AG04449 (cell line): ENCODE measurements around the gene CD300C.

Source experiments
- CTCF ChIA-PET: fragments of 350-600 bp; formaldehyde crosslinking; extraction: SDS; loops from one replicate; lab custom pipeline; 2021; ENCODE audit warnings: antibody characterized with exemption; lab: Yijun Ruan, JAX
- POLR2A ChIA-PET: fragments of 400-600, 350-600 bp; formaldehyde crosslinking; extraction: SDS; loops from one replicate; lab custom pipeline; 2020; ENCODE audit warnings: antibody characterized with exemption, inconsistent platforms; lab: Yijun Ruan, JAX
- DNase-seq: peaks from one replicate; pipeline ENCODE4 v3.0.0-alpha.2; 2010; ENCODE audit warnings: low read depth, low spot score
- H3K4me3 ChIP-seq: 2 replicates; pipeline ENCODE4 v1.5.1; 2011; ENCODE audit warnings: low read depth, mild to moderate bottlenecking, control low read depth, low read length
- CTCF ChIP-seq: IDR thresholded peaks from one replicate; pipeline ENCODE4 v1.5.1; 2011; ENCODE audit warnings: mild to moderate bottlenecking, moderate library complexity, low read length, control low read depth, inconsistent platforms; ENCODE audit not compliant: insufficient read depth; ENCODE audit errors: missing control alignments

Gene CD300C

GRCh38 chr17:74525781-74526288, 20.1 kb downstream of the CD300C start:
- CTCF ChIA-PET, result no interaction called here
- POLR2A ChIA-PET, result no interaction called here
- DNase-seq, result no peak
- H3K4me3 ChIP-seq, result no peak overlapping the region
- no peak for TF ChIP-seq CTCF

GRCh38 chr17:74525465-74525725, 20.5 kb downstream of the CD300C start:
- CTCF ChIA-PET, result no interaction called here
- POLR2A ChIA-PET, result no interaction called here
- DNase-seq, result no peak

GRCh38 chr17:74524653-74525464, 21.1 kb downstream of the CD300C start:
- CTCF ChIA-PET, result no interaction called here
- POLR2A ChIA-PET, result no interaction called here
- TF ChIP-seq CTCF, result no peak
- DNase-seq, result no peak
- H3K4me3 ChIP-seq, result no peak overlapping the region

More at GRCh38 chr17:74525465-74525725, 20.5 kb downstream of the CD300C start:
- TF ChIP-seq CTCF, result no peak
- H3K4me3 ChIP-seq, result no peak overlapping the region

- CTCF ChIA-PET, result no interaction called here
- H3K4me3 ChIP-seq, result no peak overlapping the region
- no peak for TF ChIP-seq CTCF
- POLR2A ChIA-PET, result no interaction called here
- DNase-seq, result no peak
Measured at GRCh38 chr17:74523308-74523707, 22.6 kb downstream of the CD300C start.

DNA sequence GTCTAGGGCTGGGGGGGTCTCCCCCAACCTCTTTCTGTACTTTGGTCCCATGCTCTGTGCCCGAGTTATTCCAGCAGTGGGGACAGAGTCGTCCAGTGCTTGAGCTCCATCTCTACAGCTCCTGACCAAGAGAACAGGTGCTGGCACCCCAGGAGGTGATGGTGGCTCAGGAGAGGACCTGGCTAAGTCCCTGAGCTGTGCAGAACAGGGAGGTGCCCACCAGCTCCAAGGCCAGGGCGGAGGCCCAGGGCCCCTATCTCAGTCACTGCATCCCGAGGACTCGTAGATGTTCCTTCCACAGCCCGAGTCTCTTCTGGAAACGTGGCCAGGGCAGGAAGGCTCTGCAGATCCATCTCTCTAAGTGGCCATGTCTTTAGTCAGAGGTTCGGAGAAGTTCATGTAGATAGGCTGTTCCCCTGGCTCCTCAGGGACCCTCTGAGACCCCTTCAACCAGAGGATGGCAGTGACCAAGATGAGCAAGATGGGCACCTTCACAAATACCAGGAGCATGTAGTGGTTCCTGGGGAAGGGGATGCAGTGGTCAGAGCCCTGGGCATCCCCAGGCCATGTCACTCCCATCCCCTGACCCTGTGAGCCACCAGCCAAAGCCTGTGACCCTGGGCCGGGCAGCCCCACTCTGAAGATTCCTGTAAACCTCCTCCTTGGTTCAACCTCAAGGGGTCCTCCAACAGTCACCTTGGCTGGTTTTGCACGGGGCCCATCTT, 23.4 kb downstream of the CD300C start:
- H3K4me3 ChIP-seq, result no peak overlapping the region
- no peak for DNase-seq
- CTCF ChIA-PET, result no interaction called here
- no peak for TF ChIP-seq CTCF
- POLR2A ChIA-PET, result no interaction called here

DNA sequence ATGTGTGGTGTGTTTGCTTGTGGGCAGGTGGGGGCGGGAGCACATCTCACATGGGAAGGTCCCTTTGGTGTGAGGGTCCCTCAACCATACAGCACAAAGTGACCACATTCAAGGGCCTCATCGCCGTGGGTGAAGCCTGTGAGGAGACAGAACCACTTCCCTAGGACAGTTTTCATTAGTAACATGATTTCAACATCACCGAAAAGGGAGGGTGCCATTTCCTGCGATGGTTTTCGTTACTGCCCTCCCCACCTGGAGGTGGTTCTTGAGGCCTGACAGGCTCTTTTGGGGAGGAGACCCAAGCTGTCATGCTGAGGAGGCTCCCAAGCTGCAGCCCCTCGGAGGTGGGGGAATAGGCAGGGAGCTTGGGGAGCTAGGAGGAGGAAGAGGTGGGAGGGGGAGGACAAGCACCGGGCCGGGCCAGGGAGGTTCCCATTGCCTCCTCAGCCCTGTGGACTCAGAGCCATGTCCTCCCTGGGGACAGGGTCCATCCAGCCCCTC, 24.2 kb downstream of the CD300C start:
- ChIA-PET CTCF (no interaction called here), POLR2A (no interaction called here)
- no peak overlapping the region for H3K4me3 ChIP-seq
- TF ChIP-seq CTCF, result no peak
- no peak for DNase-seq
